Chondrocyte (in vitro differentiated cells): ENCODE data around the gene CCDC86. TPM values are rescaled to one million over a fixed set of nuclear protein-coding genes. Genes with fewer than 3 reads are reported as not detected.

Experiments used
- DNase-seq: peaks from one replicate; pipeline ENCODE4 v3.0.0; 2021; ENCODE audit warnings: mixed read lengths, low spot score
- H3K27ac Mint-ChIP-seq: one replicate; pipeline ENCODE4 v1.8.0; 2021; ENCODE audit warnings: mild to moderate bottlenecking, moderate library complexity, mixed read lengths; ENCODE audit not compliant: unreplicated experiment
- H3K27me3 Mint-ChIP-seq: 2 replicates; pipeline ENCODE4 v1.8.0; 2021; ENCODE audit warnings: low read depth, mixed read lengths
- H3K36me3 Mint-ChIP-seq: 2 replicates; pipeline ENCODE4 v1.8.0; 2021; ENCODE audit warnings: low read depth, mixed read lengths
- H3K4me1 Mint-ChIP-seq: 2 replicates; pipeline ENCODE4 v1.8.0; 2021; ENCODE audit warnings: low read depth, mild to moderate bottlenecking, mixed read lengths
- H3K4me3 Mint-ChIP-seq: one replicate; pipeline ENCODE4 v1.8.0; 2021; ENCODE audit warnings: mild to moderate bottlenecking, moderate library complexity, mixed read lengths; ENCODE audit not compliant: unreplicated experiment
- H3K9me3 Mint-ChIP-seq: 2 replicates; pipeline ENCODE4 v1.8.0; 2021; ENCODE audit warnings: low read depth, mixed read lengths
- total RNA-seq: library from RNA; stranded (reverse); gene quantifications from 3 replicates; pipeline ENCODE4 v1.2.1, GENCODE V29; 2021
- TF ChIP-seq, protein P1 (sequence below): fragments of 200-600 bp; sonication (generic); IDR thresholded peaks from 2 replicates; pipeline ENCODE4 v1.5.0; 2021; ENCODE audit warnings: antibody characterized with exemption, mild to moderate bottlenecking, moderate library complexity

The CCDC86 gene
- total RNA-seq, 1 donor from 2014 or later: 18.6 TPM

DNA sequence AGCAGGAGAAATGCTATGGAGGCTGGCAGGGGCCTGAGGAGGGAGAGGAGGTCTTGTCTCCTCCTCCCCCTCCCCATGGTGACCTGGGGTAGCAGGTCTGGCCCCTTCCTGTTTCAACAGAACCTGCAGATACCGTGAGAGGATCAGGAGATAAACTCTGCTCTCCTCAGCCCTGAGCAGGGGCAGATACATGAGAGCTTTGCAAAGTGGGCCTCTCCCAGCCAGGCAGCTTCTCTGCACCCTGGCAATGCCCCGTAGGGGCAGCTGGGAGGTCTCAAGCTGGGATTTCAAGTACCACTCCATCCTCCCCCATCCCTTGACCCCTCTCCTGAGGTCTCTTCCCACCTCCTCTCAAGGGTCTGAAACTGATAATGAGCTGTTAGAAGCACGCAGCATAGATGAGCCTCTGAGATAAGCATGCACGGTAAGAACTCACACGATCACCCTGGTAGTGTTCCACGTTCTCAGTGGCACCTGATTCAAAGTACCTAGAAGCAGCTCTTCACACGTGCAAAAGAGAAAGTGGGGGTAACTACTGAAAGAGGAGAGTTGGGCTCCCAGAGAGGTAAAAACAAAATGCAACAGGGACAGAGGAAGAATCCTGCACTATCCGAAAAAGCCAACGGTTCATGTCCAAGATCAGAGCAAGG, 4.9 kb upstream of the CCDC86 start:
- TF ChIP-seq, protein P1, sequence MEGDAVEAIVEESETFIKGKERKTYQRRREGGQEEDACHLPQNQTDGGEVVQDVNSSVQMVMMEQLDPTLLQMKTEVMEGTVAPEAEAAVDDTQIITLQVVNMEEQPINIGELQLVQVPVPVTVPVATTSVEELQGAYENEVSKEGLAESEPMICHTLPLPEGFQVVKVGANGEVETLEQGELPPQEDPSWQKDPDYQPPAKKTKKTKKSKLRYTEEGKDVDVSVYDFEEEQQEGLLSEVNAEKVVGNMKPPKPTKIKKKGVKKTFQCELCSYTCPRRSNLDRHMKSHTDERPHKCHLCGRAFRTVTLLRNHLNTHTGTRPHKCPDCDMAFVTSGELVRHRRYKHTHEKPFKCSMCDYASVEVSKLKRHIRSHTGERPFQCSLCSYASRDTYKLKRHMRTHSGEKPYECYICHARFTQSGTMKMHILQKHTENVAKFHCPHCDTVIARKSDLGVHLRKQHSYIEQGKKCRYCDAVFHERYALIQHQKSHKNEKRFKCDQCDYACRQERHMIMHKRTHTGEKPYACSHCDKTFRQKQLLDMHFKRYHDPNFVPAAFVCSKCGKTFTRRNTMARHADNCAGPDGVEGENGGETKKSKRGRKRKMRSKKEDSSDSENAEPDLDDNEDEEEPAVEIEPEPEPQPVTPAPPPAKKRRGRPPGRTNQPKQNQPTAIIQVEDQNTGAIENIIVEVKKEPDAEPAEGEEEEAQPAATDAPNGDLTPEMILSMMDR: no peak
- Mint-ChIP-seq H3K36me3 (no peaks in the 10 kb centered on the region), H3K9me3 (no peaks in the 10 kb centered on the region), H3K27ac (no peak overlapping the region), H3K4me1 (peaks cover 23% of the 10 kb centered on the region), H3K4me3 (no peak overlapping the region), H3K27me3 (peaks cover 31% of the 10 kb centered on the region)
- DNase-seq: no peak

DNA sequence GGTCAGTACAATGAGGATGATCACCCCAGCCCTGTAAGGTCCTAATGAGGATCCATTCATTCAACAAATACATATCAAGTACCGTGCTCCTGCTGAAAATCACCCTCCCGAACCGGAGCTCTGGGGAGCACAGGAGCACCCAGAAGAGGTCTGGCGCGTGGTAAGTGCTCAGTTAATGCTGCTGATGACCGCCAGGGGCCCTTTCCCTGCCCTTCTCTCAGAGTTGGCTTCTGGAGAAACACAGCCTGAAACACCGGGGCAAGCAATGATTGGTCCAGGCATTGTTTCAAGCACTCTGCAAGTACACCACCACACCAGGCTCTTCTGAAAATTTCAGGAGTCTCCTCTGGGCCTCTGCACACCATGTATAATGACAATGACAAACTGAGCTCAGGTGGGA, 3.8 kb upstream of the CCDC86 start:
- Mint-ChIP-seq H3K4me1 (peaks cover 33% of the 10 kb centered on the region), H3K36me3 (no peaks in the 10 kb centered on the region), H3K4me3 (no peak overlapping the region), H3K9me3 (no peaks in the 10 kb centered on the region), H3K27me3 (peaks cover 23% of the 10 kb centered on the region), H3K27ac (no peak overlapping the region)
- TF ChIP-seq, protein P1: peak; percentile 59
- DNase-seq: no peak

DNA sequence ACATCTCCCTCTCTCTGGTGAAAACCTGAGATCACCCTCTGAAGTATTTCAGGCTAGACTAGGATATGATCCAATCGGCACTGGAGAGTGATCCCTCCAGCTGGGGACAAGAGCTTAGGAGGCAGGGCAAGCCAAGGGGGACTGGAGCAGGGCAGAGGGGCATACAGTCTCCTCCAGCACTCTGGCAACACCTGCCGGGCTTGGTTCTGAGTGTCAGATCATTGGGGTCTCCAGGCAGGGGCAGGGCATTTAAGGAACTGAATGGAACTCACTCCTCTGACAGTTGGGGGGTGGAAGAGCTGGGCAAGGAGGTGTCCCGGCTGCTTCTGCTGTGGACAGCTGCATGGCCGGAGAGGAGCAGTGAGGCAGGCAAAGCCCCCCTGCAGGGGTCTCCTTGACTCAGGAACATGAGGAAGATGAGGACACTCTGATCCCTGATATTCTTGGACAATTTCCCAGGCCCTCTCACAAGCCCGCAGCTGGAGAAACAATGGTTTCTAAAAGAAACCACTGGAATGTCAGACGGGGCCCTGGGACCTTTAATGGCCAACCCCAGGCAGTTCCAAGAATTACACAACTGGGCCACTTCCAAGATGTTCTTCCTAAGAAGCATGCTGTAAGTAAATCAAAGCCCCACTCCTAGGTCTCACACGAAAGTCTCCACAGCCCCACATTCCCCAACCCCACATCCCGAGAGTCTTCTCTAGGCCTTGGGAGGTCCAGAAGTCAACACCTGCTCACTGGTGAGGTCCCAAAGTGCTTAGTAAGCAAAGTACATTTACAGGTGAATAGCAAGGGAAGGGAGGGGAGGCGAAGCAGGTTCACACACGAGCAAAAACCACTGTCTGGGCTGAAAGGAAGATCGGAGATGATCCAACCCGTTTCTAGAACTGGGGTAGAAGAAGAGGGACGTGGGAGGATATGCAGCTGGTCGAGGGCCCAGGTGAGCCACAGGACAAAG, 1.2 kb upstream of the CCDC86 start:
- no peak for DNase-seq
- peaks cover 2% of the 10 kb centered on the region for H3K36me3 Mint-ChIP-seq
- H3K4me3 Mint-ChIP-seq: peak overlapping the region; percentile 82
- peak overlapping the region; percentile 97 for H3K27ac Mint-ChIP-seq
- no peaks in the 10 kb centered on the region for H3K9me3 Mint-ChIP-seq
- H3K27me3 Mint-ChIP-seq: peaks cover 13% of the 10 kb centered on the region
- peaks cover 57% of the 10 kb centered on the region for H3K4me1 Mint-ChIP-seq
- TF ChIP-seq, protein P1: no peak

DNA sequence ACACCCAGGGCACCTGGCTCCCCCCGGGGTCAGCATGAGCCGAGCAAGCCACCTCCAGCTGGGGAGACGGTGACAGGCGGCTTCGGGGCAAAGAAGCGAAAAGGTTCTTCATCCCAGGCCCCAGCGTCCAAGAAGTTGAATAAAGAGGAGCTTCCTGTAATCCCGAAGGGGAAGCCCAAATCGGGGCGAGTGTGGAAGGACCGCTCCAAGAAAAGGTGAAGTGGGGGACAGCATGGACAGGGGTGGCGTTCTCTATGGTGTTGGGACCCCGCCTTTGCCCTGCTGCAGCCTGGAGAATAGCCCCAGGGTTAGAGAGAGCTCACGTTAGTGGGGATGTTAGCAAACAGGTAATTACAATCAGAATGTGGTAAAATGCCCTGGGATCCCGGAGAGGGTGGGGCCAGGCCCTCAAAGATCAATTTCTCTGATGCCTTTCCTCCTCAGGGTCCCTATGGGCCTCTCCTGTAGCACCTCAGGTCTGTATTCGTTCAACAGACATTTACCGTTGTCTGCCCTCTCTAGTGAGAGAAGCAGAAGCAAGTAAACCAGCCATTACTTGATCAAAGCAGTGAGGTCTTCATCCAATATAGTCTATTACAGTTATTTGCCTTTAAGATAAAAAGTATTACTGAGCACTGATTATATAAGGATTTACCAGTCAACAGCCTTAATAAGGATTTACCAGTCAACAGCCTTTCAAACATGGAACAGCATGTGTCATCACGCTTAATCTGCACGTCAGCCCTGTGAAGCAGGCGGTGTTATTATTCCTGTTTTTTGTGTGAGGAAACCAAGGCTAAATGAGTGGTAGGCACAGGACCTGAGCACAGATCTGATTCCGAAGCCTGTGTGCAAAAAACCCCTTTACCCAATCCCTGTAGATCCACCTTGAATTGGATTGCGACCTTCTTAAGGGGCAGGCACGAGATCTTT, 1.0 kb downstream of the CCDC86 start:
- no peaks in the 10 kb centered on the region for H3K9me3 Mint-ChIP-seq
- peaks cover 57% of the 10 kb centered on the region for H3K4me1 Mint-ChIP-seq
- H3K27ac Mint-ChIP-seq: peak overlapping the region; percentile 51
- TF ChIP-seq, protein P1: no peak
- peak overlapping the region; percentile 82 for H3K4me3 Mint-ChIP-seq
- no peak for DNase-seq
- H3K36me3 Mint-ChIP-seq: peaks cover 2% of the 10 kb centered on the region
- H3K27me3 Mint-ChIP-seq: peaks cover 3% of the 10 kb centered on the region
